Adrenal gland (tissue), 12 donors: ENCODE results near the gene SLC16A14. TPM values are rescaled to one million over a fixed set of nuclear protein-coding genes. Genes with fewer than 3 reads are reported as not detected.

Experiments used
- DNase-seq, 7 donors: peaks; one replicate each; pipeline ENCODE4 v3.0.0-alpha.2; 2019 to 2020
- H3K27ac ChIP-seq, 5 donors: fragments of 200-600 bp; sonication (generic) in 4 of 5; 1 replicate in 3 of 5; 2 replicates in 2 of 5; pipeline versions ENCODE4 v1.5.1 to v1.8.0; 2016 to 2020; ENCODE audit warnings: mild to moderate bottlenecking in 1 of 5
- H3K27me3 ChIP-seq: fragments of 200-600 bp; 2 replicates; pipeline ENCODE4 v1.8.0; 2021
- H3K36me3 ChIP-seq, 2 donors: fragments of 200-600 bp; replicated peaks in 1 of 2; 1 replicate in 1 of 2; 2 replicates in 1 of 2; pipeline versions ENCODE4 v1.5.1 to v1.8.0; 2018 to 2022
- H3K4me1 ChIP-seq, 2 donors: fragments of 200-600 bp; replicated peaks in 1 of 2; 1 replicate in 1 of 2; 2 replicates in 1 of 2; pipeline versions ENCODE4 v1.5.1 to v1.8.0; 2018 to 2021
- H3K4me3 ChIP-seq, 4 donors: fragments of 200-600 bp; sonication (generic) in 3 of 4; one replicate each; pipeline ENCODE4 v1.5.1; 2016 to 2018
- H3K9me3 ChIP-seq, 3 donors: fragments of 200-600 bp; sonication (generic) in 1 of 3; replicated peaks in 1 of 3; 1 replicate in 2 of 3; 2 replicates in 1 of 3; pipeline versions ENCODE4 v1.5.1 to v1.8.0; 2016 to 2021
- CTCF ChIP-seq, 6 experiments: fragments of 450-650 bp in 4 of 6; fragments of 200-600 bp in 2 of 6; sonication (generic) in 1 of 6; IDR thresholded peaks; 1 replicate in 5 of 6; 2 replicates in 1 of 6; pipeline versions ENCODE4 v1.5.1 to v1.8.0; 2016 to 2021; ENCODE audit warnings: antibody characterized with exemption in 6 of 6, mild to moderate bottlenecking in 2 of 6, moderate library complexity in 1 of 6
- POLR2A ChIP-seq, 2 donors: fragments of 450-650 bp; IDR thresholded peaks; one replicate each; pipeline ENCODE4 v1.6.1; 2017; ENCODE audit warnings: antibody characterized with exemption in 2 of 2, mild to moderate bottlenecking in 2 of 2, moderate library complexity in 1 of 2
- WGBS, 4 donors: extraction: QIAGEN DNeasy Blood & Tissue Kit in 2 of 4; methylation state at CpG; one replicate each; pipeline versions ENCODE4 v1.1.5 to v1.1.7; 2013 to 2017; 5-methylcytosine and 5-hydroxymethylcytosine counted together
- intact Hi-C, 2 donors: fragments of 100-400 bp; cut with DNase I; formaldehyde crosslinking; loops; one replicate each; pipeline versions ENCODE4 v1.14.1 to v1.15.0; 2022 to 2023
- polyA plus RNA-seq, 3 donors: library from polyadenylated mRNA; stranded (reverse); fragments of 200-250 nt in 2 of 3; fragments of 350-450 nt in 1 of 3; fragmentation: Illumina TruSeq in 1 of 3; extraction: RNeasy Lipid Tissue Mini Kit (QIAGEN cat#74804) in 1 of 3; gene quantifications; one replicate each; pipeline ENCODE4 v1.2.3, GENCODE V29; 2013 to 2014
- total RNA-seq, 9 donors: library from RNA; depleted of rRNA in 4 of 9; stranded (reverse); fragments of >200 nt in 4 of 9; fragments of 120-200 nt in 1 of 9; fragmentation: NEBNext Ultra II Directional in 1 of 9; extraction: Animal tissue kit (Norgen Biotek cat#: 25700) in 1 of 9; gene quantifications; one replicate each; pipeline versions ENCODE4 v1.1.0 to v1.2.4, GENCODE V29; 2013 to 2023
- donor health status: healthy with polysubstance abuse.
- donor health status: Bipolar disorder and iron deficiency.
- donor health status: DM: yes; HTN: yes; CAD: no.
- donor health status: DM: no; HTN: no; CAD: no.
- donor health status: DM: no; HTN: no; CAD: no.
- donor health status: DM: yes; HTN: yes; CAD: no.

SLC16A14 gene
- total and polyA plus RNA-seq, 12 donors = 0.88 to 23.5 (median 7.7) TPM

DNA sequence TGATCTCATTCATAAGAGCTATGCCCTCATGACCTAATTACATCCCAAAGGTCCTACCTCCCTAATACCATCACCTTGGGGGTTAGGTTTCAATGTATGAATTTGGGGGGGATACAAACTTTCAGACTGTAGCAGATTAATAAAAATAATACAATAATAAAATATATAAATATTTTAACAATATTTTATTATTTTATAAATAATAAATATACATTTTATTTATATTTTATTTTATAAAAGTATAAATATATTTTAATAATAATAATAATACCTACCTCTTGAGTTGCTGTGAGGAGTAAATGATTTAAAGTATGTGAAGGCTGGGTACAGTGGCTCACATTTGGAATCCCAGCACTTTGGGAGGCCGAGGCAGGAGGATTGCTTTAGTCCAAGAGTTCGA lies 8.1 kb upstream of the SLC16A14 start:
- no peak for DNase-seq
- no peak for TF ChIP-seq POLR2A (IDR thresholded peaks at IDR 0.05)
- TF ChIP-seq CTCF (IDR thresholded peaks at IDR 0.05) = no peak
- Histone ChIP-seq H3K4me3 (no peak overlapping the region), H3K27me3 (no peaks in the 10 kb centered on the region), H3K27ac (no peak overlapping the region), H3K36me3 (no peaks in the 10 kb centered on the region), H3K9me3 (no peaks in the 10 kb centered on the region), H3K4me1 (no peaks in the 10 kb centered on the region)
- WGBS, 4 donors = 81 to 96% (median 90%) methylated on average over 2 of the region's 2 CpGs
- intact Hi-C loops = no loop called here

- Histone ChIP-seq H3K27me3 (no peaks in the 10 kb centered on the region), H3K27ac (no peak overlapping the region), H3K4me1 (no peaks in the 10 kb centered on the region), H3K36me3 (no peaks in the 10 kb centered on the region), H3K4me3 (no peak overlapping the region), H3K9me3 (no peaks in the 10 kb centered on the region)
- intact Hi-C loops = no loop called here
- TF ChIP-seq POLR2A (IDR thresholded peaks at IDR 0.05) (no peak), CTCF (IDR thresholded peaks at IDR 0.05) (no peak)
- DNase-seq = no peak
- WGBS, 4 donors = 83 to 91% (median 84%) methylated on average over 8 of the region's 8 CpGs
These were observed 7.4 kb upstream of the SLC16A14 start for GRCh38 chr2:230075988-230076631.

- no peaks in the 10 kb centered on the region for H3K27me3 ChIP-seq
- no peaks in the 10 kb centered on the region for H3K4me1 ChIP-seq
- no peak overlapping the region for H3K27ac ChIP-seq
- TF ChIP-seq CTCF (IDR thresholded peaks at IDR 0.05) (no peak), POLR2A (IDR thresholded peaks at IDR 0.05) (no peak)
- intact Hi-C loops = no loop called here
- no peak for DNase-seq
- H3K36me3 ChIP-seq = no peaks in the 10 kb centered on the region
- 89 to 97% (median 96%) methylated on average over 7 of the region's 7 CpGs for WGBS, 4 donors
- no peak overlapping the region for H3K4me3 ChIP-seq
- no peaks in the 10 kb centered on the region for H3K9me3 ChIP-seq
These were observed 2.7 kb upstream of the SLC16A14 start for GRCh38 chr2:230071421-230071820.

DNA sequence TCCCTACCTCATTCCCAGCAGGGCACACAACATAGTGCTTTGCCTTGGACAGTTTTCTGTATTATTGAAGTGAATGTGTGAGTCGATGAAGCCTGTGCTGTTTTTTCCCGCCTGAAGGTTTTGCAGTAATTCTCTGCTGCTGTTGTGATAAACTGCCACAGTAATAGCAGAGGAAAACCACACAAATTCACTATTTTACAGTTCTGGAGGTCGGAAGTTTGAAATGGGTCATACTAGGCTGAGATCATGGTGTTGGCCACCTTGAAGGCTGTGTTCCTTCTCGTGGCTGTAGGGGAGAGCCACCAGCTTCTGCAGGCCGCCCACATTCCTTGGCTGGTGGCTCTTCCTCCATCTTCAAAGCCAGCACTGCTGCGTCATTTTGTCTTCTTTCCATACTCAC lies 678 bp upstream of the SLC16A14 start:
- Histone ChIP-seq H3K27me3 (no peaks in the 10 kb centered on the region), H3K4me1 (no peaks in the 10 kb centered on the region), H3K27ac (no peak overlapping the region), H3K9me3 (no peaks in the 10 kb centered on the region), H3K36me3 (no peaks in the 10 kb centered on the region), H3K4me3 (no peak overlapping the region)
- WGBS, 4 donors = 94 to 98% (median 95%) methylated on average over 6 of the region's 6 CpGs
- intact Hi-C loops = loop anchor here (2.0 to 5.0 kb wide), 2 partner anchors 91 to 93 kb away; no protein-coding TSS in a partner anchor
- TF ChIP-seq CTCF (IDR thresholded peaks at IDR 0.05) (no peak), POLR2A (IDR thresholded peaks at IDR 0.05) (no peak)
- no peak for DNase-seq
